Stimulated activated CD4-positive, alpha-beta T cell treated with anti-CD3 and anti-CD28 coated beads, TNF-alpha, amount 100 ng/mL, for 1 hour (primary cell): ENCODE data around the gene FAM78A.
A peak's percentile ranks its signal among the peaks of the same experiment; 100 is the strongest.

Source experiments
- DNase-seq, 3 donors: peaks; one replicate each; pipeline ENCODE4 v3.0.0-alpha.2; 2020; ENCODE audit warnings: low read depth in 3 of 3, low spot score in 1 of 3

The FAM78A gene

GRCh38 chr9:131276094-131276888 is at the start of gene FAM78A:
TSS of gene FAM78A (minus strand) at chr9:131276510. CDS start at chr9:131276179, 331 bp downstream.
- no peak for DNase-seq

GRCh38 chr9:131324736-131325679 is 48.7 kb upstream of the FAM78A start:
- no peak for DNase-seq

GRCh38 chr9:131323629-131324028 is 47.3 kb upstream of the FAM78A start:
- DNase-seq, result no peak

GRCh38 chr9:131320031-131320685 is 43.8 kb upstream of the FAM78A start:
- DNase-seq, result no peak

- no peak for DNase-seq
These were observed 43.2 kb upstream of the FAM78A start for GRCh38 chr9:131319486-131319885.

GRCh38 chr9:131318231-131319085 is 42.1 kb upstream of the FAM78A start:
- no peak for DNase-seq

- no peak for DNase-seq
These were observed 36.8 kb upstream of the FAM78A start for GRCh38 chr9:131312822-131313770.

GRCh38 chr9:131312246-131312645 is 35.9 kb upstream of the FAM78A start:
- DNase-seq, result no peak

- DNase-seq, result peak; percentile 5 to 21 (median 17)
These were observed 34.7 kb upstream of the FAM78A start for GRCh38 chr9:131310833-131311554.

- DNase-seq, result no peak
These were observed 33.4 kb upstream of the FAM78A start for GRCh38 chr9:131309530-131310276.

- DNase-seq, result no peak
These were observed 32.7 kb upstream of the FAM78A start for GRCh38 chr9:131308906-131309529.

GRCh38 chr9:131308452-131308851 is 32.1 kb upstream of the FAM78A start:
- no peak for DNase-seq

GRCh38 chr9:131307974-131308373 is 31.7 kb upstream of the FAM78A start:
- DNase-seq, result no peak

- no peak for DNase-seq
These were observed 30.2 kb upstream of the FAM78A start for GRCh38 chr9:131306397-131307004.

GRCh38 chr9:131304676-131305355 is 28.5 kb upstream of the FAM78A start:
- no peak for DNase-seq
